Measurements from ENCODE around the gene UBAP2L.

DNA sequence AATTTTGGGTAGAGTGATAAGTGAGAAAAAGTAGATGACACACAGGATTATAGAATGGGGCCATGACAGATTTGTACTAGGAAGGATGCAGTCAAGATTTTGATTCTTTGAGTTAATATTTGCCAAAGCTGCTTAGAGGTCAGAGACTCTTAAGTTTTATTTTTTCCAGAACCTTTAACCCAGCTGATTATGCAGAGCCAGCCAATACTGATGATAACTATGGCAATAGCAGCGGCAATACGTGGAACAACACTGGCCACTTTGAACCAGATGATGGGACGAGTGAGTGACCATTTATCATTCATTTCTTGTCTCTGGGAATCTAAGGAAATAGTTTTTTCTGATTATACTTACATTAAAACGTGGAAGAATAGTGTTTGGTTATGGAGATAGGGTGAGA, 16.1 kb downstream of the UBAP2L start:
- TF ChIP-seq, protein P1, sequence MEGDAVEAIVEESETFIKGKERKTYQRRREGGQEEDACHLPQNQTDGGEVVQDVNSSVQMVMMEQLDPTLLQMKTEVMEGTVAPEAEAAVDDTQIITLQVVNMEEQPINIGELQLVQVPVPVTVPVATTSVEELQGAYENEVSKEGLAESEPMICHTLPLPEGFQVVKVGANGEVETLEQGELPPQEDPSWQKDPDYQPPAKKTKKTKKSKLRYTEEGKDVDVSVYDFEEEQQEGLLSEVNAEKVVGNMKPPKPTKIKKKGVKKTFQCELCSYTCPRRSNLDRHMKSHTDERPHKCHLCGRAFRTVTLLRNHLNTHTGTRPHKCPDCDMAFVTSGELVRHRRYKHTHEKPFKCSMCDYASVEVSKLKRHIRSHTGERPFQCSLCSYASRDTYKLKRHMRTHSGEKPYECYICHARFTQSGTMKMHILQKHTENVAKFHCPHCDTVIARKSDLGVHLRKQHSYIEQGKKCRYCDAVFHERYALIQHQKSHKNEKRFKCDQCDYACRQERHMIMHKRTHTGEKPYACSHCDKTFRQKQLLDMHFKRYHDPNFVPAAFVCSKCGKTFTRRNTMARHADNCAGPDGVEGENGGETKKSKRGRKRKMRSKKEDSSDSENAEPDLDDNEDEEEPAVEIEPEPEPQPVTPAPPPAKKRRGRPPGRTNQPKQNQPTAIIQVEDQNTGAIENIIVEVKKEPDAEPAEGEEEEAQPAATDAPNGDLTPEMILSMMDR (IDR thresholded peaks at IDR 0.05), result no peak
- TF ChIP-seq EZH2 (IDR thresholded peaks at IDR 0.05; ENCODE audit: borderline replicate concordance, insufficient read depth, low read depth, low read length, poor library complexity, severe bottlenecking), result no peak
